Endodermal cell (in vitro differentiated cells): Measurements from ENCODE around the gene OR2C1. TPM values are rescaled to one million over a fixed set of nuclear protein-coding genes. Genes with fewer than 3 reads are reported as not detected.

Source experiments
- DNase-seq: peaks from one replicate; pipeline ENCODE4 v3.0.0-alpha.2; 2017
- H3K27ac ChIP-seq: 2 replicates; pipeline ENCODE4 v1.5.1; 2013; ENCODE audit warnings: mild to moderate bottlenecking, low read depth, low read length, moderate library complexity
- H3K27me3 ChIP-seq: 2 replicates; pipeline ENCODE4 v1.6.1; 2013; ENCODE audit warnings: mild to moderate bottlenecking, low read length, moderate library complexity; ENCODE audit not compliant: insufficient read depth, control insufficient read depth, poor library complexity, severe bottlenecking
- H3K36me3 ChIP-seq: 2 replicates; pipeline ENCODE4 v1.7.0; 2013; ENCODE audit warnings: mild to moderate bottlenecking, low read length, moderate library complexity; ENCODE audit not compliant: control insufficient read depth, insufficient read depth
- H3K4me1 ChIP-seq: one replicate; pipeline ENCODE4 v1.7.0; 2013; ENCODE audit warnings: low read length; ENCODE audit not compliant: control insufficient read depth, insufficient read depth
- H3K4me3 ChIP-seq: 2 replicates; pipeline ENCODE4 v1.5.1; 2013; ENCODE audit warnings: mild to moderate bottlenecking, low read length, moderate library complexity
- H3K9ac ChIP-seq: 2 replicates; pipeline ENCODE4 v1.6.1; 2013; ENCODE audit warnings: mild to moderate bottlenecking, low read length, moderate library complexity; ENCODE audit not compliant: poor library complexity, severe bottlenecking; ENCODE audit errors: extremely low read depth
- H3K9me3 ChIP-seq: 2 replicates; pipeline ENCODE4 v1.6.1; 2013; ENCODE audit warnings: mild to moderate bottlenecking, low read length, moderate library complexity; ENCODE audit not compliant: control insufficient read depth
- H3K27ac Mint-ChIP-seq: 2 replicates; pipeline ENCODE4 v1.8.0; 2020; ENCODE audit warnings: mixed read lengths
- H3K27me3 Mint-ChIP-seq: 2 replicates; pipeline ENCODE4 v1.8.0; 2021; ENCODE audit warnings: mild to moderate bottlenecking, mixed read lengths; ENCODE audit not compliant: insufficient read depth
- H3K36me3 Mint-ChIP-seq: 2 replicates; pipeline ENCODE4 v1.8.0; 2020; ENCODE audit warnings: low read depth, mixed read lengths
- H3K4me1 Mint-ChIP-seq: 2 replicates; pipeline ENCODE4 v1.8.0; 2020; ENCODE audit warnings: mixed read lengths
- H3K4me3 Mint-ChIP-seq: 2 replicates; pipeline ENCODE4 v1.8.0; 2020; ENCODE audit warnings: mild to moderate bottlenecking, moderate library complexity, mixed read lengths
- H3K9me3 Mint-ChIP-seq: 2 replicates; pipeline ENCODE4 v1.8.0; 2020; ENCODE audit warnings: mild to moderate bottlenecking, mixed read lengths
- WGBS, 2 experiments: methylation state at CpG; one replicate each; pipeline versions ENCODE4 v1.1.5 to v1.1.7; 2013; ENCODE audit warnings: missing lambda C conversion rate in 2 of 2, mixed read lengths in 1 of 2; ENCODE audit not compliant: insufficient coverage in 1 of 2, insufficient read length in 1 of 2; 5-methylcytosine and 5-hydroxymethylcytosine counted together
- total RNA-seq, 2 donors: library from RNA; stranded (reverse); fragmentation: NEBNext Ultra II Directional in 1 of 2; extraction: Animal tissue kit (Norgen Biotek cat#: 25700) in 1 of 2; gene quantifications; 2 replicates in 1 of 2; 3 replicates in 1 of 2; pipeline ENCODE4 v1.2.1, GENCODE V29; 2021
- TF ChIP-seq, protein P1 (sequence below): fragments of 200-600 bp; sonication (generic); conservative IDR thresholded peaks from 2 replicates; pipeline ENCODE4 v1.5.0; 2021; ENCODE audit warnings: antibody characterized with exemption, mild to moderate bottlenecking

Gene OR2C1
- total RNA-seq, 2 donors from 2014 or later, result not detected

DNA sequence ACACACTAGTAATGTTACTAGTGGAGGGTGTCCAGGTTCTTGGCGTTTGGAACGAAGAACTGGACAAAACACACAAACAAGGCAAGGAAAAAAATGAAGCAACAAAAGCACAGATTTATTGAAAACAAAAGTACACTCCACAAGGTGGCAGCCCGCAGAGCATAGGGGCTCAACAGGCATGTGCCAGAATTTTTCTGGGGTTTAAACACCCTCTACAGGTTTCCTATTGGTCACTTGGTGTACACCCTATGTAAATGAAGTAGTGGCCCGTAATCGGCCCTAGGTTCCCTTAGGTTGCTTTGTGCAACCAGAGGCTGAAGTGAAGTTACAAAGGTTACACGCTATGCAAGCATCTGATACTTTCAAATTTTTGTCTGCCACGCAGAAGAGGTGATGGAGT lies 8.1 kb downstream of the OR2C1 start:
- Mint-ChIP-seq H3K4me1 (no peaks in the 10 kb centered on the region), H3K4me3 (no peak overlapping the region), H3K27me3 (peaks cover 38% of the 10 kb centered on the region), H3K9me3 (peaks cover 19% of the 10 kb centered on the region), H3K36me3 (no peaks in the 10 kb centered on the region), H3K27ac (no peak overlapping the region)
- no peaks in the 10 kb centered on the region for H3K4me1 ChIP-seq
- no peaks in the 10 kb centered on the region for H3K9me3 ChIP-seq
- peaks cover 22% of the 10 kb centered on the region for H3K27me3 ChIP-seq
- H3K27ac ChIP-seq, result no peak overlapping the region
- no peak for DNase-seq
- H3K4me3 ChIP-seq, result no peak overlapping the region
- no peaks in the 10 kb centered on the region for H3K36me3 ChIP-seq
- TF ChIP-seq, protein P1, sequence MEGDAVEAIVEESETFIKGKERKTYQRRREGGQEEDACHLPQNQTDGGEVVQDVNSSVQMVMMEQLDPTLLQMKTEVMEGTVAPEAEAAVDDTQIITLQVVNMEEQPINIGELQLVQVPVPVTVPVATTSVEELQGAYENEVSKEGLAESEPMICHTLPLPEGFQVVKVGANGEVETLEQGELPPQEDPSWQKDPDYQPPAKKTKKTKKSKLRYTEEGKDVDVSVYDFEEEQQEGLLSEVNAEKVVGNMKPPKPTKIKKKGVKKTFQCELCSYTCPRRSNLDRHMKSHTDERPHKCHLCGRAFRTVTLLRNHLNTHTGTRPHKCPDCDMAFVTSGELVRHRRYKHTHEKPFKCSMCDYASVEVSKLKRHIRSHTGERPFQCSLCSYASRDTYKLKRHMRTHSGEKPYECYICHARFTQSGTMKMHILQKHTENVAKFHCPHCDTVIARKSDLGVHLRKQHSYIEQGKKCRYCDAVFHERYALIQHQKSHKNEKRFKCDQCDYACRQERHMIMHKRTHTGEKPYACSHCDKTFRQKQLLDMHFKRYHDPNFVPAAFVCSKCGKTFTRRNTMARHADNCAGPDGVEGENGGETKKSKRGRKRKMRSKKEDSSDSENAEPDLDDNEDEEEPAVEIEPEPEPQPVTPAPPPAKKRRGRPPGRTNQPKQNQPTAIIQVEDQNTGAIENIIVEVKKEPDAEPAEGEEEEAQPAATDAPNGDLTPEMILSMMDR, result no peak
- no peak overlapping the region for H3K9ac ChIP-seq
- 92 to 100% methylated on average over 1 to 7 of the region's 7 CpGs for WGBS, 2 experiments

DNA sequence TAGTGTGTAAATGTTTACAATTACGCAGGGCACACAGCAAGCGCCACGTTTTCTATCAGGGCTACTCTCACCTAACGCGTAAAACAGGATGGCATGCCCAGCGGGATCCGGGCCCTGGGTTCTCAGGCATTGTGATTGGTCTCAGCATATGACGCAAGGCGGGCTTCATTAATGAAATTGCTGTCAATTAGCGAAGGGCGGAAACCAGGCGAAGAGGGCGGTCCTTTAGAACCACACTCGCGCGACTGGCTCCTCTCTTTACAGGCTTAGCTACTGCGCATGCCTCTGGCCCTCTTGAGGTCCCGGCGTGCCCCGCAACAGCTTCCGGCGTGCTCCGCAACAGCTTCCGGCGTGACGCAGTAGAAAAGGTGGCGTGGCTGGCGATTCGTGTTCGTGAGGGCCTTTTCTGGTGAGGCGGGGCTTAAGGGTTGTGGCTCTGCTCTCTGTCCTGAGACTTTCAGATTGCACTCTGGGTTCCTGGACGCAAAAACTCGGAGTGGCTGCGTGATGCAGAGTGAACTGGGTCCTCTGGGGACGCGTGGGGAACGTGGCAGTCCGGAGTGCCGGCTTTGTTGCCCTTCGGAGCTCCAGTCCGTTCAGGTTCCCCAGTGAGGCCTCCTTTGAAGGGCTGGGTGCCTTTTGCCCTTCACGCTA lies 9.2 kb downstream of the OR2C1 start:
- Histone ChIP-seq H3K36me3 (no peaks in the 10 kb centered on the region), H3K4me3 (no peak overlapping the region), H3K27ac (no peak overlapping the region), H3K4me1 (no peaks in the 10 kb centered on the region), H3K27me3 (peaks cover 17% of the 10 kb centered on the region), H3K9ac (no peak overlapping the region), H3K9me3 (no peaks in the 10 kb centered on the region)
- Mint-ChIP-seq H3K9me3 (peaks cover 19% of the 10 kb centered on the region), H3K36me3 (no peaks in the 10 kb centered on the region), H3K4me3 (no peak overlapping the region), H3K4me1 (no peaks in the 10 kb centered on the region), H3K27ac (no peak overlapping the region), H3K27me3 (peaks cover 32% of the 10 kb centered on the region)
- TF ChIP-seq, protein P1, result no peak
- DNase-seq, result peak; percentile 45
- WGBS, 2 experiments, result 93% methylated on average over 40 to 42 of the region's 42 CpGs

DNA sequence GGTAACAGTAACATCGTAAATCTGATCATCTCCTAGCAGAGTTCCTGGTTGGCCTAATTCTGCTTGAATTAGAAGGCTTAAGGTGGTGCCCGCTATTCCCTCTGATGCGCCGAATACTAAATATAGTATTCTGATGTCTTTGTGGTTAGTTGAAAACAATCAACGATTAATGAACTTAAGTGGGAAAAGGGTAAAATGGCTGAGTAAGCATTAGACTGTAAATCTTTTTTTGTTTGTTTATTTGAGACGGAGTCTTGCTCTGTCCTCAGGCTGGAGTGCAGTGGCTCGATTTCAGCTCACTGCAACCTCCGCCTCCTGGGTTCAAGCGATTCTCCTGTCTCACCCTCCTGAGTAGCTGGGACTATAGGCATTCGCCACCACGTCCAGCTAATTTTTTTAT lies 13.4 kb downstream of the OR2C1 start:
- WGBS, 2 experiments, result 88 to 90% methylated on average over 11 of the region's 11 CpGs
- Mint-ChIP-seq H3K4me3 (no peak overlapping the region), H3K27me3 (peaks cover 10% of the 10 kb centered on the region), H3K4me1 (no peaks in the 10 kb centered on the region), H3K27ac (no peak overlapping the region), H3K9me3 (peaks cover 34% of the 10 kb centered on the region), H3K36me3 (no peaks in the 10 kb centered on the region)
- Histone ChIP-seq H3K4me1 (no peaks in the 10 kb centered on the region), H3K9ac (no peak overlapping the region), H3K4me3 (no peak overlapping the region), H3K27ac (no peak overlapping the region), H3K27me3 (no peaks in the 10 kb centered on the region), H3K36me3 (no peaks in the 10 kb centered on the region), H3K9me3 (no peaks in the 10 kb centered on the region)
- no peak for DNase-seq
- TF ChIP-seq, protein P1, result no peak
